HEK293 (cell line): ENCODE results near the gene MED13L.

ENCODE experiments used
- CTCF ChIA-PET: fragments of 350-600 bp; formaldehyde crosslinking; extraction: SDS; loops from one replicate; lab custom pipeline; 2021; ENCODE audit warnings: antibody characterized with exemption; lab: Yijun Ruan, JAX
- POLR2A ChIA-PET: fragments of 300-600 bp; formaldehyde crosslinking; extraction: SDS; loops from one replicate; lab custom pipeline; 2020; ENCODE audit warnings: antibody characterized with exemption, inconsistent platforms; lab: Yijun Ruan, JAX
- H3K27ac ChIP-seq: fragments of 200-500 bp; sonication (Bioruptor generic); 2 replicates; pipeline ENCODE4 v1.5.1; 2014; ENCODE audit warnings: low read depth, low read length, control low read depth, inconsistent platforms; ENCODE audit errors: extremely low read depth
- H3K36me3 ChIP-seq, 2 experiments: fragments of 200-500 bp in 1 of 2; sonication (Bioruptor generic) in 1 of 2; 1 replicate in 1 of 2; 2 replicates in 1 of 2; pipeline ENCODE4 v1.5.1; 2014 to 2017; ENCODE audit warnings: inconsistent platforms in 2 of 2, low read length in 2 of 2; ENCODE audit not compliant: control insufficient read depth in 2 of 2, insufficient read depth in 1 of 2
- H3K4me1 ChIP-seq: fragments of 200-500 bp; sonication (Bioruptor generic); 2 replicates; pipeline ENCODE4 v1.5.1; 2014; ENCODE audit warnings: mild to moderate bottlenecking, low read length, inconsistent platforms; ENCODE audit not compliant: control insufficient read depth, insufficient read depth
- H3K4me3 ChIP-seq: 2 replicates; pipeline ENCODE4 v1.5.1; 2011; ENCODE audit warnings: low read depth, mild to moderate bottlenecking, control low read depth, low read length, moderate library complexity
- H3K9me3 ChIP-seq: fragments of 200-500 bp; sonication (Bioruptor generic); 2 replicates; pipeline ENCODE4 v1.5.1; 2014; ENCODE audit warnings: low read depth, low read length, inconsistent platforms; ENCODE audit not compliant: control insufficient read depth, insufficient read depth
- BCL6B ChIP-seq: fragments of 450-650 bp; formaldehyde crosslinking; IDR thresholded peaks from 2 replicates; pipeline ENCODE4 v1.5.1; 2017; ENCODE audit warnings: missing biosample characterization, missing genetic modification characterization
- HOXA7 ChIP-seq: sonication (generic); formaldehyde crosslinking; IDR thresholded peaks from 2 replicates; pipeline ENCODE4 v1.8.1; 2022; ENCODE audit warnings: missing genetic modification reagents, borderline replicate concordance
- HOXD13 ChIP-seq: sonication (generic); formaldehyde crosslinking; IDR thresholded peaks from 2 replicates; pipeline ENCODE4 v1.8.0; 2022; ENCODE audit warnings: missing genetic modification reagents, borderline replicate concordance
- KLF7 ChIP-seq: fragments of 450-650 bp; formaldehyde crosslinking; IDR thresholded peaks from 2 replicates; pipeline ENCODE4 v1.5.1; 2016; ENCODE audit warnings: missing biosample characterization, missing genetic modification characterization, borderline replicate concordance
- KLF9 ChIP-seq: fragments of 450-650 bp; formaldehyde crosslinking; IDR thresholded peaks from 2 replicates; pipeline ENCODE4 v1.5.1; 2016; ENCODE audit warnings: missing biosample characterization, missing genetic modification characterization, low read depth
- PRDM10 ChIP-seq: fragments of 450-650 bp; formaldehyde crosslinking; IDR thresholded peaks from 2 replicates; pipeline ENCODE4 v1.5.1; 2016; ENCODE audit warnings: missing biosample characterization, missing genetic modification characterization
- ZBTB7A ChIP-seq: fragments of 450-650 bp; formaldehyde crosslinking; IDR thresholded peaks from 2 replicates; pipeline ENCODE4 v1.5.1; 2016; ENCODE audit warnings: low read depth, missing biosample characterization, missing genetic modification characterization
- ZBTB8A ChIP-seq: fragments of 450-650 bp; formaldehyde crosslinking; IDR thresholded peaks from 2 replicates; pipeline ENCODE4 v1.5.1; 2016; ENCODE audit warnings: missing biosample characterization, missing genetic modification characterization
- ZFHX2 ChIP-seq: fragments of 450-650 bp; formaldehyde crosslinking; conservative IDR thresholded peaks from 2 replicates; pipeline ENCODE4 v1.5.1; 2016; ENCODE audit warnings: missing biosample characterization, missing genetic modification characterization
- ZIC2 ChIP-seq: fragments of 450-650 bp; formaldehyde crosslinking; IDR thresholded peaks from 2 replicates; pipeline ENCODE4 v1.5.1; 2016; ENCODE audit warnings: missing biosample characterization, missing genetic modification characterization
- ZNF138 ChIP-seq: fragments of 450-650 bp; formaldehyde crosslinking; IDR thresholded peaks from 2 replicates; pipeline ENCODE4 v1.5.1; 2016; ENCODE audit warnings: missing biosample characterization, missing genetic modification characterization, borderline replicate concordance
- ZNF16 ChIP-seq: fragments of 450-650 bp; formaldehyde crosslinking; IDR thresholded peaks from 2 replicates; pipeline ENCODE4 v1.5.1; 2016; ENCODE audit warnings: low read depth, missing biosample characterization, missing genetic modification characterization
- ZNF214 ChIP-seq: fragments of 450-650 bp; formaldehyde crosslinking; IDR thresholded peaks from 2 replicates; pipeline ENCODE4 v1.5.1; 2017; ENCODE audit warnings: missing biosample characterization, mild to moderate bottlenecking, missing genetic modification characterization, borderline replicate concordance
- ZNF354C ChIP-seq: fragments of 450-650 bp; formaldehyde crosslinking; IDR thresholded peaks from 2 replicates; pipeline ENCODE4 v1.5.1; 2016; ENCODE audit warnings: missing biosample characterization, missing genetic modification characterization, low read depth, borderline replicate concordance
- ZNF501 ChIP-seq: fragments of 450-650 bp; formaldehyde crosslinking; IDR thresholded peaks from 2 replicates; pipeline ENCODE4 v1.5.1; 2016; ENCODE audit warnings: missing biosample characterization, missing genetic modification characterization
- ZNF555 ChIP-seq: fragments of 450-650 bp; formaldehyde crosslinking; conservative IDR thresholded peaks from 2 replicates; pipeline ENCODE4 v1.5.1; 2017; ENCODE audit warnings: missing biosample characterization, mild to moderate bottlenecking, missing genetic modification characterization, inconsistent platforms
- ZNF664 ChIP-seq: fragments of 450-650 bp; formaldehyde crosslinking; IDR thresholded peaks from 2 replicates; pipeline ENCODE4 v1.5.1; 2016; ENCODE audit warnings: missing biosample characterization, missing genetic modification characterization
- ZNF830 ChIP-seq: fragments of 450-650 bp; IDR thresholded peaks from 2 replicates; pipeline ENCODE4 v1.5.0; 2018; ENCODE audit warnings: missing biosample characterization, missing genetic modification characterization, low read depth, mild to moderate bottlenecking, moderate library complexity
- TF ChIP-seq, protein P1 (sequence below): fragments of 450-650 bp; formaldehyde crosslinking; IDR thresholded peaks from 2 replicates; pipeline ENCODE4 v1.5.1; 2016; ENCODE audit warnings: missing biosample characterization, missing genetic modification characterization

Gene MED13L

GRCh38 chr12:116299665-116300328 is 22.3 kb upstream of the MED13L start:
- Histone ChIP-seq H3K36me3 (no peaks in the 10 kb centered on the region), H3K9me3 (no peaks in the 10 kb centered on the region), H3K27ac (no peak overlapping the region), H3K4me1 (no peaks in the 10 kb centered on the region), H3K4me3 (no peak overlapping the region)
- ChIA-PET CTCF (interaction anchor here (0.6 kb wide), 1 partner anchor 300 kb away, joined by 4 read pairs; no protein-coding TSS in a partner anchor), POLR2A (no interaction called here)
- TF ChIP-seq ZNF555 = no peak
- no peak for TF ChIP-seq HOXA7 (CRISPR knock-in tag)
- no peak for TF ChIP-seq PRDM10 (tag by site-specific recombination)
- no peak for TF ChIP-seq ZBTB7A
- TF ChIP-seq ZBTB8A (tag by site-specific recombination) = no peak
- TF ChIP-seq ZNF214 (tag by site-specific recombination) = no peak
- no peak for TF ChIP-seq ZNF138
- no peak for TF ChIP-seq ZNF830 (tag by site-specific recombination)
- TF ChIP-seq HOXD13 (CRISPR knock-in tag) = no peak
- TF ChIP-seq, protein P1, sequence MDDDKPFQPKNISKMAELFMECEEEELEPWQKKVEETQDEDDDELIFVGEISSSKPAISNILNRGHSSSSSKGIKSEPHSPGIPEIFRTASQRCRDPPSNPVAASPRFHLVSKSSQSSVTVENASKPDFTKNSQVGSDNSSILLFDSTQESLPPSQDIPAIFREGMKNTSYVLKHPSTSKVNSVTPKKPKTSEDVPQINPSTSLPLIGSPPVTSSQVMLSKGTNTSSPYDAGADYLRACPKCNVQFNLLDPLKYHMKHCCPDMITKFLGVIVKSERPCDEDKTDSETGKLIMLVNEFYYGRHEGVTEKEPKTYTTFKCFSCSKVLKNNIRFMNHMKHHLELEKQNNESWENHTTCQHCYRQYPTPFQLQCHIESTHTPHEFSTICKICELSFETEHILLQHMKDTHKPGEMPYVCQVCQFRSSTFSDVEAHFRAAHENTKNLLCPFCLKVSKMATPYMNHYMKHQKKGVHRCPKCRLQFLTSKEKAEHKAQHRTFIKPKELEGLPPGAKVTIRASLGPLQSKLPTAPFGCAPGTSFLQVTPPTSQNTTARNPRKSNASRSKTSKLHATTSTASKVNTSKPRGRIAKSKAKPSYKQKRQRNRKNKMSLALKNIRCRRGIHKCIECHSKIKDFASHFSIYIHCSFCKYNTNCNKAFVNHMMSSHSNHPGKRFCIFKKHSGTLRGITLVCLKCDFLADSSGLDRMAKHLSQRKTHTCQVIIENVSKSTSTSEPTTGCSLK (tag by site-specific recombination) = no peak
- TF ChIP-seq ZNF501 (tag by site-specific recombination) = no peak
- TF ChIP-seq ZNF16 (tag by site-specific recombination) = no peak
- TF ChIP-seq KLF7 = no peak
- TF ChIP-seq ZIC2 (tag by site-specific recombination) = no peak
- no peak for TF ChIP-seq ZNF354C (tag by site-specific recombination)
- TF ChIP-seq BCL6B (tag by site-specific recombination) = no peak
- no peak for TF ChIP-seq KLF9 (tag by site-specific recombination)

DNA sequence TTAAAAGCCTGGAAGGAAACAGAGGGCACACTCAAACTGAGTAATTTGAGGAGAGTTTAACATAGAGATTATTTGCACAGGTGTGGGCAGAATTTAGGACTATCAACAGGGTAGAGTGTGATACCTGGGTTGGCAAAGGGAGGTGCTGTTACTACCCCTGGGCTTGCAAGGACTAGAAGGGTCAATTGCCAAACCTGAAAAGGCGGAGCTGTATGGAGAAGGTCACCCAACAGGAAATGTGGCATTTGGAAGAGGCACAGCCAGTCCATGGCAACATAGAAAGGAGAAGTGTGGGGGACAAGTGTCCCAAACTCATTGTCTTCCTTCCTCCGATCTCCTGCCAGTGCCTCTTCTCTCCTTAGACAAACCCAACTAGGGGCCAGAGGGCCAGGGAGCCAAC is 21.6 kb upstream of the MED13L start:
- Histone ChIP-seq H3K4me3 (no peak overlapping the region), H3K36me3 (no peaks in the 10 kb centered on the region), H3K4me1 (peaks cover 2% of the 10 kb centered on the region; the same call in 1 of the 2 replicates), H3K9me3 (no peaks in the 10 kb centered on the region), H3K27ac (no peak overlapping the region)
- TF ChIP-seq ZFHX2 (tag by site-specific recombination) (no peak), ZNF664 (tag by site-specific recombination) (no peak)
- ChIA-PET CTCF (interaction anchor here (0.6 kb wide), 1 partner anchor 300 kb away, joined by 4 read pairs; no protein-coding TSS in a partner anchor), POLR2A (no interaction called here)
